ENCODE measurements around the gene TRPV6. TPM values are rescaled to one million over a fixed set of nuclear protein-coding genes. Genes with fewer than 3 reads are reported as not detected.

TRPV6 gene
- total RNA-seq: not detected
- long read RNA-seq: 0 reads

- DNase-seq (ENCODE audit: low spot score): peak; percentile 77
Measured at GRCh38 chr7:142885311-142886230, at the start of gene TRPV6. Gene TRPV6 (minus strand): TSS chr7:142885745.

- DNase-seq (ENCODE audit: low spot score): no peak
Measured at GRCh38 chr7:142934056-142934455, 48.5 kb upstream of the TRPV6 start.

- no peak for DNase-seq (ENCODE audit: low spot score)
Measured at GRCh38 chr7:142933624-142934023, 48.1 kb upstream of the TRPV6 start, which contains the start of gene TRPV5. Gene TRPV5 (minus strand): TSS chr7:142933746. CDS start chr7:142933459, 287 bp downstream.

GRCh38 chr7:142933092-142933475, 47.5 kb upstream of the TRPV6 start:
- DNase-seq (ENCODE audit: low spot score): no peak

- no peak for DNase-seq (ENCODE audit: low spot score)
Measured at GRCh38 chr7:142932386-142933091, 47.0 kb upstream of the TRPV6 start.

GRCh38 chr7:142930126-142930730, 44.7 kb upstream of the TRPV6 start:
- no peak for DNase-seq (ENCODE audit: low spot score)

- no peak for DNase-seq (ENCODE audit: low spot score)
Measured at GRCh38 chr7:142927949-142928348, 42.4 kb upstream of the TRPV6 start.

GRCh38 chr7:142927085-142927745, 41.7 kb upstream of the TRPV6 start:
- DNase-seq (ENCODE audit: low spot score): no peak

- no peak for DNase-seq (ENCODE audit: low spot score)
Measured at GRCh38 chr7:142925413-142925812, 39.9 kb upstream of the TRPV6 start.

- no peak for DNase-seq (ENCODE audit: low spot score)
Measured at GRCh38 chr7:142923391-142923790, 37.8 kb upstream of the TRPV6 start.

- no peak for DNase-seq (ENCODE audit: low spot score)
Measured at GRCh38 chr7:142919656-142920055, 34.1 kb upstream of the TRPV6 start.

- no peak for DNase-seq (ENCODE audit: low spot score)
Measured at GRCh38 chr7:142918901-142919300, 33.4 kb upstream of the TRPV6 start.

- no peak for DNase-seq (ENCODE audit: low spot score)
Measured at GRCh38 chr7:142917447-142917846, 31.9 kb upstream of the TRPV6 start.

GRCh38 chr7:142916508-142916907, 31.0 kb upstream of the TRPV6 start:
- no peak for DNase-seq (ENCODE audit: low spot score)

GRCh38 chr7:142915315-142915714, 29.8 kb upstream of the TRPV6 start:
- DNase-seq (ENCODE audit: low spot score): no peak

- DNase-seq (ENCODE audit: low spot score): no peak
Measured at GRCh38 chr7:142914121-142914520, 28.6 kb upstream of the TRPV6 start.

- DNase-seq (ENCODE audit: low spot score): no peak
Measured at GRCh38 chr7:142913566-142913965, 28.0 kb upstream of the TRPV6 start.

GRCh38 chr7:142913051-142913450, 27.5 kb upstream of the TRPV6 start:
- no peak for DNase-seq (ENCODE audit: low spot score)

- no peak for DNase-seq (ENCODE audit: low spot score)
Measured at GRCh38 chr7:142910481-142910880, 24.9 kb upstream of the TRPV6 start.

- DNase-seq (ENCODE audit: low spot score): no peak
Measured at GRCh38 chr7:142910031-142910433, 24.5 kb upstream of the TRPV6 start.

Data from mesenteric fat pad (tissue), 1 donor.